K562 (cell line): ENCODE results near the gene ZBED4. TPM values are rescaled to one million over a fixed set of nuclear protein-coding genes. Genes with fewer than 3 reads are reported as not detected.

ENCODE experiments used
- ATAC-seq: fragments of 200-7000 bp; cut with Tn5 transposase; 3 replicates; pipeline ENCODE4 v1.9.1; 2020; ENCODE audit warnings: moderate library complexity
- BruUV-seq: library from RNA; stranded (reverse); fragments of 400-500 nt; replicated peaks from 2 replicates; lab custom pipeline; 2021; lab: Mats Ljungman, UMichigan
- CTCF ChIA-PET: fragments of 300-600 bp; formaldehyde crosslinking; extraction: SDS; loops from one replicate; lab custom pipeline; 2021; ENCODE audit warnings: low intra/inter-chr PET ratio; lab: Yijun Ruan, JAX
- POLR2A ChIA-PET: fragments of 300-600, 350-650 bp; sonication (Branson Sonifier 250); formaldehyde crosslinking; extraction: SDS; loops from one replicate; lab custom pipeline; 2021; ENCODE audit warnings: antibody characterized with exemption, inconsistent platforms; lab: Yijun Ruan, JAX
- DNase-seq, 4 experiments: peaks; one replicate each; pipeline versions ENCODE4 v3.0.0 to v3.0.0-alpha.2; 2011 to 2018; ENCODE audit warnings: low spot score in 3 of 4, mixed read lengths in 3 of 4; ENCODE audit errors: extremely low read depth in 1 of 4
- FAIRE-seq: peaks from 2 replicates; lab custom pipeline; 2011; peaks lifted over from hg19 to GRCh38; lab: Jason Lieb, UNC
- H2AFZ ChIP-seq: 2 replicates; pipeline ENCODE4 v1.6.0; 2011; ENCODE audit warnings: low read depth, low read length, control low read depth, inconsistent platforms
- H3K27ac ChIP-seq: fragments of 200-600 bp; 3 replicates; pipeline ENCODE4 v1.8.0; 2011; ENCODE audit warnings: low read depth, mild to moderate bottlenecking, control low read depth, inconsistent platforms, low read length, moderate library complexity, mixed read lengths; ENCODE audit errors: extremely low read depth
- H3K27me3 ChIP-seq, 2 experiments: fragments of 300-600 bp in 1 of 2; 2 replicates in 1 of 2; 3 replicates in 1 of 2; pipeline versions ENCODE4 v1.6.0 to v1.8.0; 2011; ENCODE audit warnings: inconsistent platforms in 2 of 2, low read length in 2 of 2, mild to moderate bottlenecking in 1 of 2, mixed read lengths in 1 of 2, moderate library complexity in 1 of 2; ENCODE audit not compliant: control insufficient read depth in 2 of 2, insufficient read depth in 2 of 2
- H3K36me3 ChIP-seq: fragments of 300-600 bp; 3 replicates; pipeline ENCODE4 v1.8.0; 2011; ENCODE audit warnings: mild to moderate bottlenecking, low read length, inconsistent platforms; ENCODE audit not compliant: control insufficient read depth, insufficient read depth
- H3K4me1 ChIP-seq, 2 experiments: fragments of 200-600 bp in 1 of 2; replicated peaks in 1 of 2; 2 replicates in 1 of 2; 3 replicates in 1 of 2; pipeline versions ENCODE4 v1.5.1 to v1.8.0; 2011; ENCODE audit warnings: inconsistent platforms in 2 of 2, low read length in 2 of 2, mild to moderate bottlenecking in 1 of 2, mixed read lengths in 1 of 2, moderate library complexity in 1 of 2; ENCODE audit not compliant: control insufficient read depth in 2 of 2, insufficient read depth in 2 of 2
- H3K4me2 ChIP-seq: 2 replicates; pipeline ENCODE4 v1.6.1; 2011; ENCODE audit warnings: low read length, control low read depth, inconsistent platforms, mixed read lengths; ENCODE audit not compliant: insufficient read depth
- H3K4me3 ChIP-seq: fragments of 200-600 bp; sonication (generic), shearing (Covaris generic); 2 replicates; pipeline ENCODE4 v1.5.1; 2016; ENCODE audit warnings: control low read depth, inconsistent platforms
- H3K79me2 ChIP-seq: fragments of 200-600 bp; 3 replicates; pipeline ENCODE4 v1.8.0; 2011; ENCODE audit warnings: low read length, inconsistent platforms; ENCODE audit not compliant: control insufficient read depth, insufficient read depth
- H3K9ac ChIP-seq, 2 experiments: 2 replicates each; pipeline versions ENCODE4 v1.6.0 to v1.6.1; 2011; ENCODE audit warnings: low read depth in 2 of 2, low read length in 2 of 2, control low read depth in 1 of 2, inconsistent platforms in 1 of 2, mild to moderate bottlenecking in 1 of 2, mixed read lengths in 1 of 2; ENCODE audit not compliant: insufficient read depth in 1 of 2
- H3K9me1 ChIP-seq: one replicate; pipeline ENCODE4 v1.6.0; 2011; ENCODE audit warnings: inconsistent platforms, mild to moderate bottlenecking, low read length, moderate library complexity; ENCODE audit not compliant: control insufficient read depth, insufficient read depth
- H3K9me3 ChIP-seq: replicated peaks from 2 replicates; pipeline ENCODE4 v1.5.1; 2011; ENCODE audit warnings: low read depth, low read length, inconsistent platforms; ENCODE audit not compliant: control insufficient read depth, insufficient read depth
- H4K20me1 ChIP-seq: replicated peaks from 2 replicates; pipeline ENCODE4 v1.6.1; 2011; ENCODE audit warnings: low read length, inconsistent platforms, mixed read lengths; ENCODE audit not compliant: control insufficient read depth, insufficient read depth
- BDP1 ChIP-seq: IDR thresholded peaks from 3 replicates; pipeline ENCODE4 v1.6.1; 2011; ENCODE audit not compliant: insufficient read length, insufficient read depth
- DACH1 ChIP-seq: fragments of 450-650 bp; IDR thresholded peaks from 2 replicates; pipeline ENCODE4 v1.6.1; 2018; ENCODE audit not compliant: partially characterized antibody
- FIP1L1 ChIP-seq: fragments of 200-400 bp; formaldehyde crosslinking; IDR thresholded peaks from 2 replicates; pipeline ENCODE4 v1.6.1; 2018; ENCODE audit warnings: mild to moderate bottlenecking, low read depth, low read length; ENCODE audit not compliant: poor library complexity, severe bottlenecking
- JUN ChIP-seq, 2 experiments: sonication (generic) in 1 of 2; formaldehyde crosslinking in 1 of 2; IDR thresholded peaks; 2 replicates each; pipeline versions ENCODE4 v1.6.1 to v1.8.0; 2012 to 2022; ENCODE audit warnings: borderline replicate concordance in 2 of 2, mild to moderate bottlenecking in 2 of 2, improper control_type of control experiment in 1 of 2, low read depth in 1 of 2, low read length in 1 of 2, missing genetic modification reagents in 1 of 2
- KLF16 ChIP-seq: IDR thresholded peaks from 2 replicates; pipeline ENCODE4 v1.6.1; 2016; ENCODE audit warnings: antibody characterized with exemption
- RAD21 ChIP-seq, 2 experiments: fragments of 250-450 bp in 1 of 2; fragments of 450-650 bp in 1 of 2; sonication (Bioruptor Pico) in 1 of 2; formaldehyde crosslinking in 1 of 2; IDR thresholded peaks in 1 of 2; conservative IDR thresholded peaks in 1 of 2; 2 replicates each; pipeline versions ENCODE4 v1.4.0 to v1.8.0; 2020 to 2022; ENCODE audit warnings: mild to moderate bottlenecking in 2 of 2, moderate library complexity in 1 of 2
- TAF7 ChIP-seq: fragments of 450-650 bp; IDR thresholded peaks from 2 replicates; pipeline ENCODE4 v1.6.1; 2016; ENCODE audit warnings: missing genetic modification characterization, missing compliant biosample characterization
- THAP12 ChIP-seq: fragments of 250-450 bp; sonication (Bioruptor Pico); IDR thresholded peaks from 2 replicates; pipeline ENCODE4 v1.9.0; 2021; ENCODE audit warnings: mild to moderate bottlenecking, inconsistent platforms
- ZNF184 ChIP-seq: sonication (generic); formaldehyde crosslinking; IDR thresholded peaks from 2 replicates; pipeline ENCODE4 v1.5.0; 2020; ENCODE audit warnings: missing genetic modification reagents
- ZNF354B ChIP-seq: fragments of 250-450 bp; sonication (Bioruptor Pico); IDR thresholded peaks from 2 replicates; pipeline ENCODE4 v1.4.0; 2020
- ZNF717 ChIP-seq: fragments of 250-450 bp; sonication (Bioruptor Pico); IDR thresholded peaks from 2 replicates; pipeline ENCODE4 v1.5.0; 2021
- ZNF766 ChIP-seq: fragments of 200-800 bp; sonication (Bioruptor generic); conservative IDR thresholded peaks from 2 replicates; pipeline ENCODE4 v1.6.1; 2016; ENCODE audit warnings: missing genetic modification characterization, missing compliant biosample characterization
- WGBS: fragments of 100-300 bp; shearing (Covaris generic); methylation state at CpG from one replicate; pipeline ENCODE4 v1.1.6; 2016; ENCODE audit warnings: low coverage, mixed read lengths; ENCODE audit not compliant: insufficient coverage; ENCODE audit errors: missing lambda C conversion rate; 5-methylcytosine and 5-hydroxymethylcytosine counted together
- in situ Hi-C: fragments of 300-500 bp; cut with MboI; formaldehyde crosslinking; loops from 4 replicates; pipeline ENCODE4 v1.15.0; 2018; ENCODE audit warnings: inconsistent platforms, mixed read lengths
- intact Hi-C: fragments of 100-400 bp; cut with micrococcal nuclease; formaldehyde crosslinking; loops from 2 replicates; pipeline ENCODE4 v1.14.2; 2022
- polyA plus RNA-seq, 8 experiments: library from polyadenylated mRNA; depleted of rRNA in 4 of 8; stranded (reverse) in 5 of 8; unstranded in 3 of 8; fragments of >200 nt; fragmentation: Nextera tagmentation in 2 of 8; fragmentation: Illumina TruSeq in 1 of 8; extraction: Ambion mirVana in 2 of 8; extraction: Trizol in 1 of 8; gene quantifications; 2 replicates each; pipeline versions ENCODE4 v1.2.1 to v1.2.3, GENCODE V29; 2011 to 2014; ENCODE audit warnings: inconsistent platforms in 1 of 8, missing spikeins in 1 of 8
- total RNA-seq, 7 experiments: library from RNA; depleted of rRNA in 6 of 7; stranded (reverse); fragments of >200 nt in 6 of 7; fragmentation: Illumina TruSeq in 2 of 7; extraction: Trizol in 2 of 7; gene quantifications; 2 replicates each; pipeline versions ENCODE4 v1.2.1 to v1.2.3, GENCODE V29; 2011 to 2021; ENCODE audit warnings: low replicate concordance in 1 of 7
- TF ChIP-seq, protein P1 (sequence below): sonication (generic); formaldehyde crosslinking; IDR thresholded peaks from 2 replicates; pipeline ENCODE4 v1.9.0; 2022; ENCODE audit warnings: mild to moderate bottlenecking, missing genetic modification reagents

The ZBED4 gene
- total and polyA plus RNA-seq, 9 of the 15 experiments (the other 6 are each of a cell fraction or from before 2014, with no cell fraction given), result 1.5 to 16.8 (median 7.4) TPM

- no peak for ATAC-seq
- WGBS, result 89% methylated on average over 6 of the region's 14 CpGs
- H3K79me2 ChIP-seq, result peaks cover 14% of the 10 kb centered on the region
Measured at GRCh38 chr22:49913446-49913845, 59.8 kb downstream of the ZBED4 start.

DNA sequence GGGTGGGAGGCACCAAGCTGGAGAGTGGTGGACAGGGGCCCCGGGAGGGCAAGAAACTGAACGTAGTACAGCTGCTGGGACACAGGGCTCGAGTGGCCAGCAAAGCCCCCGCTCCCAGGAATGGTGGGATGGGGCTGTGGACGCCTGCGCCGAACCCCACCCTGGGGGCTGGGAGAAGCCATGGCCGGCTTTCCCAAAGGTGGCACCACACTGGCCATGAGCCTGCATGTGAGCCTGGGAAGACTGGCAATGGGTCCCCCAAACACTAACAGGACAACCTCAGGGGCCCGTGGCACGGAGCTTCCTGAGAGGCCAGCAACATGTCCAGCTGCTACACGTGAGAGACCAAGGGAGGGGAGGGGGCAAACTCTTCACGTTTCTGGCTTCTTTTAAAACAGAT lies 60.6 kb downstream of the ZBED4 start:
- peaks cover 7% of the 10 kb centered on the region; the same call in 2 of the 3 replicates for H3K36me3 ChIP-seq
- FAIRE-seq (no peak), DNase-seq (no peak), ATAC-seq (no peak)
- H3K4me2 ChIP-seq, result no peak overlapping the region
- peaks cover 14% of the 10 kb centered on the region for H3K79me2 ChIP-seq
- no peak overlapping the region for H3K4me3 ChIP-seq
- H3K9me3 ChIP-seq, result no peaks in the 10 kb centered on the region
- H3K4me1 ChIP-seq, result peaks cover 5 to 22% of the 10 kb centered on the region in 2 experiments; a peak in 4 of 5 replicates
- intact Hi-C loops (no loop called here), in situ Hi-C loops (loop anchor here (10.0 kb wide), 1 partner anchor 89 kb away; the partner anchor contains the start of gene BRD1)
- BruUV-seq, result no TSS peak
- ChIA-PET POLR2A (interaction anchor here (0.9 kb wide), 1 partner anchor 17 kb away, joined by 3 read pairs; no protein-coding TSS in a partner anchor), CTCF (no interaction called here)
- H3K27ac ChIP-seq, result no peak overlapping the region
- H3K27me3 ChIP-seq, result no peaks in the 10 kb centered on the region
- 100% methylated on average over 2 of the region's 12 CpGs for WGBS
- no peaks in the 10 kb centered on the region for H4K20me1 ChIP-seq
- H3K9ac ChIP-seq, result peak overlapping the region in 1 of 2 experiments; percentile 35; a peak in 1 of 4 replicates
- H3K9me1 ChIP-seq, result no peaks in the 10 kb centered on the region
- H2AFZ ChIP-seq, result no peak overlapping the region
- no peak for TF ChIP-seq ZNF184 (CRISPR knock-in tag)
- TF ChIP-seq ZNF717 (CRISPR knock-in tag), result no peak
- TF ChIP-seq KLF16, result no peak
- TF ChIP-seq DACH1, result no peak
- TF ChIP-seq, protein P1, sequence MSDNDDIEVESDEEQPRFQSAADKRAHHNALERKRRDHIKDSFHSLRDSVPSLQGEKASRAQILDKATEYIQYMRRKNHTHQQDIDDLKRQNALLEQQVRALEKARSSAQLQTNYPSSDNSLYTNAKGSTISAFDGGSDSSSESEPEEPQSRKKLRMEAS, result no peak
- no peak for TF ChIP-seq TAF7
- TF ChIP-seq ZNF766, result no peak
- no peak for TF ChIP-seq JUN (IDR thresholded peaks at IDR 0.05; ENCODE audit: borderline replicate concordance, low read depth, low read length)
- TF ChIP-seq JUN (CRISPR knock-in tag; IDR thresholded peaks at IDR 0.05; ENCODE audit: borderline replicate concordance), result no peak
- TF ChIP-seq ZNF354B (CRISPR knock-in tag), result no peak
- TF ChIP-seq RAD21 (CRISPR knock-in tag; conservative IDR thresholded peaks at IDR 0.05 in 1 of 2, IDR thresholded peaks at IDR 0.05 in 1 of 2), result no peak
- no peak for TF ChIP-seq THAP12 (CRISPR knock-in tag)
- TF ChIP-seq FIP1L1, result no peak

More at GRCh38 chr22:49913446-49913845, 59.8 kb downstream of the ZBED4 start:
- Histone ChIP-seq H3K27me3 (no peaks in the 10 kb centered on the region), H3K4me1 (peaks cover 3 to 15% of the 10 kb centered on the region in 2 experiments; a peak in 4 of 5 replicates), H3K4me3 (no peak overlapping the region), H3K9me1 (no peaks in the 10 kb centered on the region), H3K27ac (no peak overlapping the region), H4K20me1 (no peaks in the 10 kb centered on the region), H3K36me3 (peaks cover 7% of the 10 kb centered on the region; the same call in 2 of the 3 replicates), H2AFZ (no peak overlapping the region), H3K9ac (no peak overlapping the region), H3K4me2 (no peak overlapping the region), H3K9me3 (no peaks in the 10 kb centered on the region)
- BruUV-seq, result no TSS peak
- in situ Hi-C loops (loop anchor here (10.0 kb wide), 1 partner anchor 89 kb away; the partner anchor contains the start of gene BRD1), intact Hi-C loops (no loop called here)
- POLR2A ChIA-PET, result interaction anchor here (0.6 to 0.9 kb wide), 3 partner anchors 18 to 154 kb away, joined by 3 read pairs; no protein-coding TSS in a partner anchor
- no peak for TF ChIP-seq BDP1
- FAIRE-seq (no peak), DNase-seq (no peak)
- CTCF ChIA-PET, result no interaction called here
